SK-N-MC (cell line): ENCODE results near the gene DYNC1LI1.

Source experiments
- EZH2 ChIP-seq: fragments of 200-600 bp; sonication (generic); IDR thresholded peaks from one replicate; pipeline ENCODE4 v1.6.1; 2017; ENCODE audit warnings: antibody characterized with exemption
- POLR2AphosphoS5 ChIP-seq: IDR thresholded peaks from 2 replicates; pipeline ENCODE4 v1.6.1; 2012; ENCODE audit warnings: mild to moderate bottlenecking, low read depth, low read length, borderline replicate concordance

- no peak for TF ChIP-seq EZH2
- no peak for TF ChIP-seq POLR2AphosphoS5
Measured at GRCh38 chr3:32606277-32606676, 35.6 kb upstream of the DYNC1LI1 start.
